ENCODE measurements around the gene FAM217A. TPM values are rescaled to one million over a fixed set of nuclear protein-coding genes. Genes with fewer than 3 reads are reported as not detected.

The FAM217A gene
- total and polyA plus RNA-seq, 2 of the 8 experiments (the other 6 are each of a cell fraction or from before 2014, with no cell fraction given) = 0.03 TPM; not detected in 1

GRCh38 chr6:4066029-4066755 is 12.7 kb downstream of the FAM217A start (continued):
- no peak for TF ChIP-seq CHD7 (IDR thresholded peaks at IDR 0.05; ENCODE audit: insufficient replicate concordance, low read length)
- TF ChIP-seq CEBPB (IDR thresholded peaks at IDR 0.05; ENCODE audit: low read depth, low read length) = no peak
- TF ChIP-seq CBX8 (IDR thresholded peaks at IDR 0.05; ENCODE audit: borderline replicate concordance, low read depth, low read length) = no peak

All from H1 (cell line).